Thyroid gland (tissue), 4 donors: Measurements from ENCODE around the gene CCS. TPM values are rescaled to one million over a fixed set of nuclear protein-coding genes. Genes with fewer than 3 reads are reported as not detected.
"Not testable (repeated sequence)": the region's sequence is repeated elsewhere in the genome, so short reads cannot be mapped to it uniquely, and the experiment has no call there.

Experiments
- DNase-seq, 2 donors: peaks; one replicate each; pipeline ENCODE4 v3.0.0-alpha.2; 2019
- H3K27ac ChIP-seq, 3 donors: fragments of 200-600 bp; sonication (generic); 1 replicate in 2 of 3; 2 replicates in 1 of 3; pipeline ENCODE4 v1.5.1; 2016 to 2019; ENCODE audit warnings: mild to moderate bottlenecking in 1 of 3, moderate library complexity in 1 of 3
- H3K27me3 ChIP-seq: fragments of 200-600 bp; sonication (generic); one replicate; pipeline ENCODE4 v1.5.1; 2019
- H3K36me3 ChIP-seq, 2 donors: fragments of 200-600 bp; sonication (generic); one replicate each; pipeline ENCODE4 v1.5.1; 2016 to 2019
- H3K4me1 ChIP-seq, 2 donors: fragments of 200-600 bp; sonication (generic); one replicate each; pipeline ENCODE4 v1.5.1; 2017 to 2019
- H3K4me3 ChIP-seq, 3 donors: fragments of 200-600 bp; sonication (generic); replicated peaks in 1 of 3; 1 replicate in 2 of 3; 2 replicates in 1 of 3; pipeline ENCODE4 v1.5.1; 2016; ENCODE audit warnings: mild to moderate bottlenecking in 1 of 3
- H3K9me3 ChIP-seq: fragments of 200-600 bp; sonication (generic); one replicate; pipeline ENCODE4 v1.5.1; 2017
- POLR2A ChIP-seq, 2 donors: fragments of 450-650 bp; IDR thresholded peaks; one replicate each; pipeline ENCODE4 v1.6.1; 2017; ENCODE audit warnings: antibody characterized with exemption in 2 of 2, mild to moderate bottlenecking in 2 of 2, moderate library complexity in 1 of 2
- WGBS, 2 donors: methylation state at CpG; one replicate each; pipeline ENCODE4 v1.1.5; 2017; 5-methylcytosine and 5-hydroxymethylcytosine counted together
- intact Hi-C: fragments of 100-400 bp; cut with DNase I; formaldehyde crosslinking; loops from one replicate; pipeline ENCODE4 v1.15.1; 2023
- total RNA-seq, 4 donors: library from RNA; depleted of rRNA; stranded (reverse); fragments of >200 nt; gene quantifications; one replicate each; pipeline ENCODE4 v1.2.3, GENCODE V29; 2016
- TF ChIP-seq, protein P1 (sequence below), 6 experiments: fragments of 200-600 bp in 3 of 6; fragments of 450-650 bp in 3 of 6; sonication (generic) in 3 of 6; IDR thresholded peaks; one replicate each; pipeline ENCODE4 v1.5.1; 2016 to 2019; ENCODE audit warnings: antibody characterized with exemption in 6 of 6, mild to moderate bottlenecking in 2 of 6, inconsistent platforms in 1 of 6, moderate library complexity in 1 of 6

Gene CCS
- total RNA-seq, 4 donors from 2014 or later = 22.7 to 48.5 (median 28.9) TPM

DNA sequence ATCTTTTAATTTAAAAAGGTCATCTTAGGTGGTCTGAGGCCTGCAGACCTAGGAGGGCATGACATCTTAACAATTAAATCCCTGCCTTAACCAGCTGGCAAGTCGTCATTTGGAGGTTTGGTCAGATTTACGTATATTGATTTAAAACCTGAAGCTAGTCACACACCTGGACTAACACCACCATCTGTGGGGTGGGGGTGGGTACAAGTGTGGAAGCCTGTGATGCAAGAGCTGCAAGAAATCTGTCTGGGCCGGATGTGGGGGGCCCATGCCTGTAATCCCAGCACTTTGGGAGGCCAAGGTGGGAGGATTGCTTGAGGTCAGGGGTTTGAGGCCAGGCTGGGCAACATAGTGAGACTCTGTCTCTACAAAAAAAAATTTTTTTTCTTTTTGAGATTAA, 11.7 kb upstream of the CCS start:
- no peak for TF ChIP-seq POLR2A (IDR thresholded peaks at IDR 0.05)
- TF ChIP-seq, protein P1, sequence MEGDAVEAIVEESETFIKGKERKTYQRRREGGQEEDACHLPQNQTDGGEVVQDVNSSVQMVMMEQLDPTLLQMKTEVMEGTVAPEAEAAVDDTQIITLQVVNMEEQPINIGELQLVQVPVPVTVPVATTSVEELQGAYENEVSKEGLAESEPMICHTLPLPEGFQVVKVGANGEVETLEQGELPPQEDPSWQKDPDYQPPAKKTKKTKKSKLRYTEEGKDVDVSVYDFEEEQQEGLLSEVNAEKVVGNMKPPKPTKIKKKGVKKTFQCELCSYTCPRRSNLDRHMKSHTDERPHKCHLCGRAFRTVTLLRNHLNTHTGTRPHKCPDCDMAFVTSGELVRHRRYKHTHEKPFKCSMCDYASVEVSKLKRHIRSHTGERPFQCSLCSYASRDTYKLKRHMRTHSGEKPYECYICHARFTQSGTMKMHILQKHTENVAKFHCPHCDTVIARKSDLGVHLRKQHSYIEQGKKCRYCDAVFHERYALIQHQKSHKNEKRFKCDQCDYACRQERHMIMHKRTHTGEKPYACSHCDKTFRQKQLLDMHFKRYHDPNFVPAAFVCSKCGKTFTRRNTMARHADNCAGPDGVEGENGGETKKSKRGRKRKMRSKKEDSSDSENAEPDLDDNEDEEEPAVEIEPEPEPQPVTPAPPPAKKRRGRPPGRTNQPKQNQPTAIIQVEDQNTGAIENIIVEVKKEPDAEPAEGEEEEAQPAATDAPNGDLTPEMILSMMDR (IDR thresholded peaks at IDR 0.05) = no peak
- Histone ChIP-seq H3K27me3 (no peaks in the 10 kb centered on the region), H3K36me3 (no peaks in the 10 kb centered on the region), H3K27ac (no peak overlapping the region), H3K4me3 (no peak overlapping the region), H3K9me3 (no peaks in the 10 kb centered on the region), H3K4me1 (no peaks in the 10 kb centered on the region)
- intact Hi-C loops = no loop called here
- 78 to 82% methylated on average over 3 of the region's 3 CpGs for WGBS, 2 donors
- DNase-seq = no peak

DNA sequence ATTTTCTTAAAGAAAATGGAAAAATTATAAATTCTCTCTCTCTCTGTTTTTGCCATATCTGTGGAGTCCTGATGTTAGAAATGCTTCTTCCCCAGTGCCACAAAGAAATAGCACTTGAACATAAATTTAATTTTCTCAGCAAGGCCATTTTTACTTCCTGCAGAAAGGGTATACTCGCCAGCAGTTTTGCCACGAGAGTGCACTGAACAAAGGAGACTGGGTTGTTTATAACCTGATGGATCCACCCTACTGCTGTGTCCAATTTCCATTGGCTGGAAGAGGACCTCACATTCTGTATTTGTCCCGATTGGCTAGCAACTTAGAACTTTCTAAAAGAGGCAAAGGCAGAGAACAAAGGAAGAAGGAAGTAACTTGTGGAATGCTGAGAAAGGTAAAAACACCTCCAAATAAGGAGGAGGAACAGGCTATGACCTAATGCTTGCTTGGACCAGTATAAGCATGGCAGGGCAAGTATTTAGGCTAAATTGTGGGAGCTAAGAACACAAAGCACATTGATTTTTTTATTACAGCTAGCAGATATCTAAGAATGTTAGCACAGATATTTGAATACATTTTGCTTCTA, 10.3 kb upstream of the CCS start:
- H3K36me3 ChIP-seq, DNase-seq, H3K27ac ChIP-seq, H3K9me3 ChIP-seq, intact Hi-C loops, H3K4me3 ChIP-seq, H3K4me1 ChIP-seq, H3K27me3 ChIP-seq: not testable (repeated sequence)
- WGBS, 2 donors = 88 to 95% methylated on average over 3 of the region's 3 CpGs

DNA sequence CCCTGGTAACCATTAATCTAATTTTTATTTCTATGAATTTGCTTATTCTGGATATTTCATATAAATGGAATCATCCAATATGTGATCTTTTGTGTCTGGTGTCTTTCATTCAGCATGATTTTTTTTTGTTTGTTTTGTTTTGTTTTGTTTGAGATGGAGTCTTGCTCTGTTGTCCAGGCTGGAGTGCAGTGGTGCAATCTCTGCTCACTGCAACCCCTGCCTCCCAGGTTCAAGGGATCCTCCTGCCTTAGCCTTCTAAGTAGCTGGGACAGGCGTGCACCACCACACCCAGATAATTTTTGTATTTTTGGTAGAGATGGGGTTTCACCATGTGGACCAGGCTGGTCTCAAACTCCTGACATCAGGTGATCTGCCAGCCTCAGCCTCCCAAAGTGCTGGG, 7.5 kb upstream of the CCS start:
- WGBS, 2 donors = 75 to 82% methylated on average over 1 of the region's 1 CpG
- DNase-seq, H3K27me3 ChIP-seq, H3K4me3 ChIP-seq, intact Hi-C loops, H3K9me3 ChIP-seq, H3K36me3 ChIP-seq, H3K27ac ChIP-seq, H3K4me1 ChIP-seq: not testable (repeated sequence)

DNA sequence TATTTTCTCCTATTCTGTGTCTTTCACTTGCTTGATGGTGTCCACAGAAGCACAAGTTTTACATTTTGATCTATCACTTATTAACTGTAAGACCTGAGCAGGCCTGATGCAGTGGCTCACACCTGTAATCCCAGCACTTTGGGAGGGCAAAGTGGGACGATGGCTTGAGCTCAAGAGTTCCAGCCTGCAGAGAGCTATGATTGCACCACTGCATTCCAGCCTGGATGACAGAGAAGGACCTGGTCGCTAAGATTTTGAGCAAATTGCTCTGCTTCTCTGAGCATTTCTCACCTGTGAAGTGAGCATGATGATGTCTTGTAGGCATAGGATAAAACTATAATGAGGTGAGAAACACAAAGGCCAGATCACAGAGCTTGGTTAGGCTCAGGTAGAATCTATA, 6.8 kb upstream of the CCS start:
- H3K9me3 ChIP-seq = no peaks in the 10 kb centered on the region
- H3K27me3 ChIP-seq = no peaks in the 10 kb centered on the region
- TF ChIP-seq POLR2A (IDR thresholded peaks at IDR 0.05) = no peak
- TF ChIP-seq, protein P1 (IDR thresholded peaks at IDR 0.05) = no peak
- H3K4me3 ChIP-seq = no peak overlapping the region
- no peak for DNase-seq
- WGBS, 2 donors = 36 to 53% methylated on average over 2 of the region's 2 CpGs
- no peaks in the 10 kb centered on the region for H3K36me3 ChIP-seq
- intact Hi-C loops = no loop called here
- no peak overlapping the region for H3K27ac ChIP-seq
- H3K4me1 ChIP-seq = no peaks in the 10 kb centered on the region

DNA sequence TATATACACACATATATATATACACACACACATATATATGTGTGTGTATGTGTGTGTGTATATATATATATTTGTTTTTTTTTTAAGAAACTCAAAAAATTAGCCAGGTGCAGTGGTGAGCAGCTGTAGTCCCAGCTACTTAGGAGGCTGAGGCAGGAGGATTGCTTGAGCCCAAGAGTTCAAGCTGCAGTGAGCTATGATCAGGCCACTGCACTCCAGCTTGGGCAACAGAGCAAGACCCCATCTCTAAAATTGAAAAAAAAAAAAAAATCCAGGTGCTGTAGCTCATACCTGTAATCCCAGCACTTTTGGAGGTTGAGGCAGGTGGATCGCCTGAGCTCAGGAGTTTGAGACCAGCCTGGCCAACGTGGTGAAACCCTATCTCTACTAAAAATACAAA, 3.7 kb upstream of the CCS start:
- H3K27me3 ChIP-seq, intact Hi-C loops, H3K4me3 ChIP-seq, H3K9me3 ChIP-seq, H3K36me3 ChIP-seq, H3K27ac ChIP-seq, DNase-seq: not testable (repeated sequence)
- 77 to 89% methylated on average over 2 of the region's 2 CpGs for WGBS, 2 donors
- H3K4me1 ChIP-seq = peaks cover 15% of the 10 kb centered on the region in 2 donors

DNA sequence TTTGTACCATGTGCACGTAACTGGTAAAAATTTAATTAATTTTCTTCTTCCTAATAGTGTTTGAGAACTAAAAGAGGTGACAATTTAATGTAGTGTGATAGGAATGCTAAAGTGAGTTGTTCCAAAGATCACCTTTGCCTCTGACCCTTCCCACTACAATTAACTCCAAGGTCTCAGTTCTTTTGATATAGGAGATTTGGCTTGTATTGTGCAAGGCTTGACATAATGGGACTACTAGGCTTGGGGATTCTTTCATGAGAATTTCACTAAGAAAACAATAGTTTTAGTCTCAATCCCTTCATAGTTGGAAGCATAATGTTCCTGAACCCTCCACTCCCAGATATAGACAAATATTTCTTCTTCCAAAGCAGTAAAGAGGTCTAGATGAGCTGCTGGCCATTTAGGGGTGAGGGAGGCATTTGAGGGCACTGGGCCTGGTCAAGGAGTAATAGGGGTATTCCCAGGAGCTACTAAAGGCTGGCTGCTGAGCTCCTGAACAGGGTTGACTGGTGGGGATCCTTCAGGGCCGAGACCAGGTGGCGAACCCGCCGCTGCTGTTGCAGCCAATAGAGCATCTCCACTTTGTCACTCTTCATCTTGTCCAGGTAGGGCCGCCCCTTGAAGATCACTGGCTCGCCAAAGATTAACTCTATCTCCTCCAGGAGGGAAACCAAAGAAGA, 2.8 kb upstream of the CCS start:
- no peak overlapping the region for H3K27ac ChIP-seq
- no peaks in the 10 kb centered on the region for H3K36me3 ChIP-seq
- no peak for DNase-seq
- TF ChIP-seq, protein P1 (IDR thresholded peaks at IDR 0.05) = no peak
- TF ChIP-seq POLR2A (IDR thresholded peaks at IDR 0.05) = no peak
- 96% methylated on average over 5 to 7 of the region's 7 CpGs for WGBS, 2 donors
- no peak overlapping the region for H3K4me3 ChIP-seq
- H3K4me1 ChIP-seq = peaks cover 20 to 23% of the 10 kb centered on the region in 2 donors
- H3K9me3 ChIP-seq = no peaks in the 10 kb centered on the region
- intact Hi-C loops = no loop called here
- no peaks in the 10 kb centered on the region for H3K27me3 ChIP-seq
